Measurements from ENCODE around the gene GNAI3.

GNAI3 gene

DNA sequence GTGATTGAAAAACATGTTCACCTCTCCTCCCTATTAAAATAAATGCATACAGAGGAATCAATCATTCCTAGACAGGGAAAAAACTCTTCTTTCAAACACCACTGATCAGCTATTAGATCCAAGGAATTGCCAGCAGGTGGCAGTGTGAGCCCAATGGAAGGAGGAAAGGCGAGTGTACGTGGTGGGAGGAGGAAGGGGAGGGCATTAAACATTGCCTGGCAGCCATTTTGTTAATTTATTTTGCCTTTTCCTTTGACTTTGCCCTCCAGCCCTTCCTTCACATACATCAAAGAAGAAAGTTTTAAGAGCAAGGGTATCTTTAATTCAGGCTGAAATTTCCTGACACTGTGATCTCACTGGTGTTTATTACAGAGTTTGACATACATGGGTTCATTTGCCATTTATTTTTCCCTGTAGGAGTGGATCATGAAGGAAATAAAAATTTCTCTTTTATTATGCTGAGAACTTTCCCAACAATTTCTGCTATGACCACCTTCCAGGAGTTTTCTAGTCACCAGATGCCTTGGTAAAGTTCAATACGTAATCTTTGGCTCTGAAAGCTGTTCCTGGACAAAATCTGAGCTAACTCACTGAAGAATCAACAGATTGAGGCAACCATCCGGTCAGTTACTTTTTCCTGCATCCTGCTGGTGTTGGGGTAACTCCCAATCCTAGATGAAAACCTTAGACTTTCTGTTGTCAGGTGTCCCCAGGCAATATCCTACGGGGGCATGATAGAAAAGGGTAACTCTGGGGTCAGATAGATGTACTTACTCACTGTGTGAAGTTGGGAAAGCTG, 1.9 kb upstream of the GNAI3 start:
- DNase-seq: peak; percentile 89

DNA sequence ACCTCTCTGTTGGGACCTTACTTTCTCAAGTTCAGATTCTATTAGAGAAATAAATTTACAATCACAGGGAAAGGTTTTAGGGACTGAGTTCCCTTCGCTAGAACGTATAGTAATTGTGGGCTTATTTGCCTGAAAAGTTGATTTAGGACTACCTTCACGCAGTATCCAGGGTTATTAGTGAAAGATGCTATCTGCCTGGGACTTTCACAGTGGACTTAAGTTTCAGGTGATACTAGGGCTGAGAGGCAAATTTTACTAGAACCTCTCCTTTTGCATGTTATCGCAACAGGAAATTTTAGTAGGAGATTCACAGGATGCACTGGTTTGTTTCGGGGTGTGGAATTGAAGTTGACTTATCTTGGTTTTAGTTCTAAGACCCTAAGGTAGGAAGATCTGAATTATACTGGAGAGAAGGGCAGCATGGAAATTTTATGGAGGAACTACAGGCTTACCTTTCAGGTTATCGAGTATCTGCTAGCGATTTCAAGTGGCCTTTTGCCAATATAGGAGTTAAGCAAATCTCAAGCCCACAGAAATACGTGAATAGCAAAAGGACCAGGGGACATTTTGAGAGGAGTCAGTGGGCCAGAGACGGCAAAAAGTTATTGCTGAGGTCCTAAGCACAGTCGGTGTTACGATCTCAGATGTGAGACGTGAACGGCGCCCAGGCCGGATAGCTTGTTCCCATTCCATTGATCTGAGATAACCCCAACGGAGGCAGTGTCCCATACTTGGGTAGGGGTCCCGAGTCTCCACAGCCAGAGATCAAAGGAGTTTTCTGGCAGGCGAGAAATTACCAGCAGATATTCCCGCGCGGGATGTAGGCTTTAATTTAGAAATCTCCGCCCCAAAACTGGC, 723 bp upstream of the GNAI3 start:
- no peak for DNase-seq

DNA sequence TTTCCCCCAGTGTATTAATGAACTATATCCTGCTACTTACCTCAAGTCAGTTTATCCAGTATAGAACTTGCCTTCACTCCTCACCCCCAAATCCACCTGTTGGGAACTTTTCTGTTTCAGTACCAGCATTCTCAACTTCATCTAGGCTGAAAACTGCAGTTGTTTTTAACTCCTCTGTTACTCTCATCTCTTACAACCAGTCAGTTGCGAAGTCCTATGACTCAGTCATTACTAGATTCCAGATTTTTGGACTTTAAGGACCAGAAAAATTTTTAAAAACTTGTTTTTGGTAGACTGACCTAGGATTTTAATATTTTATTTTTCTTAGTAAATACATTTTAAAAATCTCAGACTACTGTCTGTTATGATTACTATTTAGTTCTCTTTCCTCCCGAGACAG, 8.1 kb downstream of the GNAI3 start:
- DNase-seq: no peak

DNA sequence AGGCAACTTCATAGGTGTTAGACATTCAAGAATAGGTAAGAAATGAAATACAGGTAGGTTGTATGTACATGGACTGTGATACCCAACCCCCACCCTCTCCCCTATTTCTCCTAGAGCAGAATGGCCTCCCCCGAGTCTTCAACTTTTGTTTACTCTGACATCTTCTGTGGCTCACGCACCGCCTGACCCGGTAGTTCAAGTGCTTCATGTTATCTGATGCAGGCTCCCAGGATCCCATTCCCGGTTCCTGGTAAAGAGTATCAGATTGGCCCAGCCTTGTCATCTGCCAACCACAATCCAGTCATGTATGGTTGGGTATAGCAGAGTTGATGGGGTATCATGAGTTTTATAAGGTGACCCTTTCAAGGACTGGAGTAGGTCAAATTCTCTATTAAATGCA, 9.1 kb downstream of the GNAI3 start:
- no peak for DNase-seq

DNA sequence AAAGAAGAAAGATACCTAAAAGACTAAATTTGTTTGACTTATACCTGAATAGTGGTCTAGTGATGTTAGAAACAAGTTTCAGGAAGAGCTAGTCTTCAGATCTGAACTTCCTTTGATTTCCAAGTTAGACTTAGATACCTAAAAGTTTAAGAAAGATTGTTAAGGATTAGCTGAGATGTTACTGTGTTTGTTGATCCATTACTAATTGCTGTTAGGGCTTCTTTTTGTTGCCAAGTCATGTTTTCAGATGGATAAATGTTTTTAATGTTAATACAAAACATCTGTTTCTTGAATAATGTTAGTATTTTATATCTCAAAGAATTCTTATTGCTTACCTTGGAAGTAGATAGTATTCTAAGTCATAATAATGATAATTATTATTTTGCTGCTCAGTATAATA, 11.6 kb downstream of the GNAI3 start:
- no peak for DNase-seq

DNA sequence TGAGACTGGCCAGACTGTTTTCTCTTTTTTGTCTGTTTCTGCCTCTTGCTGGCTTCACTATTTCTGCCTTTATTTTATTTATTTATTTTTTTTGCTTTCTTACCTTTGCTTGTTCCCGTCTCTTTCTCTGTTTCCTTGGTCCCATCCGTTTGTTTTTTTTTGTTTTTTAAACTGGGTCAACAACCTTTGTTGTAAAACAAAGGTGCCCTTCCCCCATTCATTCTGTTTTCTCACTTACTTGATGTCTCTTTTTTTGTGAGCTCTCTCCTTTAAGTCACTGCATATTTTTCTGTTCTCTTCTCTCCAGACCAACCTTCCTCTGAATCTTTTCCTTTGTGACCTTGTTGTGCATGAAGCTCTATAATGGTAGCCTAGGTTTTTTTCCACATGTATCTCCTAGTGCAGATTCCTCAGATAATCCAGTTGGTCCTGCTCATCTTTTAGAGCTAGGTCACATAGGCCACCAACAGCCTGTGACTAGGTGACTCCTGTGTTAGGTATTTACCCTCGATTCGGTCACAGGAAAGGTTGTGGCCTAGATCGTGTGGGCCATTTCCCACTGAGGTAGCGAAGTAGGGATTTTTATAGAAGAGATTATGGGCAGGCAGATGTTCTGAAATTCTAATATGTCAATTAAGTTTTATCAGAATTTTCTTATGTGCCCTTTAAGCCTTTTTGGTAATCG, 15.9 kb downstream of the GNAI3 start:
- DNase-seq: no peak

DNA sequence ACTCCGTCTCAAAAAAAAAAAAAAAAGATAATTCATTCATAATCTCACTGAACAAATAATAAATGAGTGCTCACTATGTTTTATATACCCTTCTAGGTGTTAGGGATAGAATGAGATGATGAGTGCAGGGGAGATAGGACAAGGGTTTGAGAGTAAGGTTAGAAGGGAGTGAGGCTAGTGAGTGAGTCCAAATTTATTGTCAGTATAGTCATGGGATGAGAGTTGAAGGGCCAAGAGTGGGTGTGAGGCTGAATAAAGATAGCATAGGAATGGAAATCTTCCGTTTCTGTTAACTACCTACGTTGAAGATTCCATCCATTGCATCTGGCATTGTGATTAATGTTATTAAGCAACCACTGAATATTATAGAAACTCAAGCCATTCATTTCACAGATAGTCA, 16.8 kb downstream of the GNAI3 start:
- DNase-seq: no peak

DNA sequence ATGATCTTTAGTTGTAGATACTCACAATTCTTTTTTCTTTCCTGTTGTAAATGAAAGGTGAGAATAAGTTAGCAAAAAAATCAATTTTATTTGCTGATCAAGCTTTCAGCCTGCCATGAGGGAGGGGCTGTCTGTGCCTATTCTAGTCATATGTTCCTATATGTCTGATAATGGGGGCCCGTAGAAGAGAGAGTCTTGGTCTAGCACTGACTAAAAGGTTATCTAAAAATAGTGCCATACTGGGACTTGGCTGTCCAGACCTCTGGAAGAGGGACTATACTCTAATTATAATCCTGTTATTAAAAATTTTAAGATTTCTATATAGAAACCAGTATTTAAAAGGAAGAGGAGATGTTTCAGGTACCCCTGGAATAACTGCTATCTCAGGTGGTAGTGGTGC, 18.6 kb downstream of the GNAI3 start:
- DNase-seq: no peak

DNA sequence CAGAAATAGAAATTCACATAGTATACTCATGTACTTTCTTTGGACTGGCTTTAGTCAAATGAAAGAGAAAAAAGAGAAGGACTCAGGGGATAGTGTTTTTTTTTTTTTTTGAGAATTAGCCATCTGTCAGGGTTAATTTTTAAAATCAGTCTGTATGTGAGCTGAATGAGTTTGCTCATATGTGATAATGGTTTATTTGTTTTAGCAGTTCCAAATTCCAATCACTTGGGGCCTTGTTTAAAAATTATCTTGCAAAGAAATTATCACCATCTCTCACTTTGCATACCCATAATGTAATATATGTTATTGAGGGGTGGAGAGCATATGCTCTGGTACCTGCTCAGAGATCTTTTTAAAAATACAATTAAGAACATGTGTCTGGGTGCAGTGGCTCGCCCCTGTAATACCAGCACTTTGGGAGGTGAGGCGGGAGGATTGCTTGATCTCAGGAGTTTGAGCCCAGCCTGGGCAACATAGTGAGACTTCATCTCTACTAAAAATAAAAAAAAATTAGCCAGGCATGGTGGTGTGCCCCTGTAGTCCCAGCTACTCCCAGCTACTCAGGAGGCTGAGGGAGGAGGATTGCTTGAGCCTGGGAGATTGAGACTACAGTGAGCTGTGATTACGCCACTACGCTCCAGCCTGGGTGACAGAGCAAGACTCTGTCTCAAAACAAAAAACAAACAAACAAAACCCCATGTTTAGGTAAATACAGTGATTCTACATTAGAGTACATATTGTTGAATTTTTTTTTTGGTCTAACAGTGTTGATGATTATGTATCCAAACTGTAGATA, 19.7 kb downstream of the GNAI3 start:
- peak; percentile 44 for DNase-seq

DNA sequence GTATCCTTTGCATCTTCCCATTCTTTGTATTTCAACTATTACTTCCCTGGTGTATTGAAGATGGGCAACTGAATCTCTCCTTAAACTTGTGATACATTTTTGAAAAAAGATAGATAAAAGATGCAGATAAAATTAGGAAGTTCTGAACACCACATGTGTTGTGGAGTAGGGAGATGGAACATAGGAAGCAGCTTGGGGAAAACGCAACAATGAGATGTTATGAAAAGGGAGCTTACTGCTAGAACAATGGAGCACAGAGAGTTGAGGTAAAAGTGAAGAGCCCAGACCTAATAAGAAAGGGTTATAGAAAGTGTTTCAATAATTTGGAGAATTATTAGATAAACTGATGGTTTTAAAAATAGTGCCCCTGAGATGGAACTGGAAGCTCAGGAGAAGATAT, 20.9 kb downstream of the GNAI3 start:
- DNase-seq: no peak

DNA sequence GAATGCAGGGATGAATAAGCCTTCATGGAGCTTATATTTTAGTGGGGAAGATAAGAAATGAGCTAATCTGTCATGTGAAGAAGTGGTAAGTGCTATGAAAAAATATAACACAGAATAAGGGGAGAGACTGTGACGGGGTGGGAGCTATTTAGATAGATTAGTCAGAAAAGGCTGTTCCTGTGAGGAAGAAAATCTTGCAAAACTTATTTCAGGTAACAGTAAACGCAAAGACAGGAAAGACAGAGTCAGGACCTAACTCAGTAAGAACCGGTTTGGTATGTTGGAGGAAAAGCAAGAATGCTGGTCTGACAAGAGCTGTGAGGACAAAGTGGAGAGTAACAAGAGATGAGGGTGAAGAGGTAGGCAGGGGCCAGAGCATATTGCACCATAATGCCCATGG, 22.0 kb downstream of the GNAI3 start:
- DNase-seq: no peak

DNA sequence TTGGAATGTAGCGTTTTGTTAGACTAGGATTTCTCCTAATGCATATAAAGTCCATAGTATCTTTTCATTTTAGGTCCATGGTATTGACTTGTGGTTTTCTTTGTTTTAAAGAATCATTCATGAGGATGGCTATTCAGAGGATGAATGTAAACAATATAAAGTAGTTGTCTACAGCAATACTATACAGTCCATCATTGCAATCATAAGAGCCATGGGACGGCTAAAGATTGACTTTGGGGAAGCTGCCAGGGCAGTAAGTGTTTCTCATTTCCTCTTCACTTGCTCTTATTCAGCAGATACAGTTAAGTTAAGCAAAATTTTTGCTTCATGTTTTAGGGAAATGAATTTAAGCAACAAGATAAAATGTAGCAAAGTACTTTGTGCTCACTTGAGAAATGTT, 25.4 kb downstream of the GNAI3 start:
- DNase-seq: no peak

DNA sequence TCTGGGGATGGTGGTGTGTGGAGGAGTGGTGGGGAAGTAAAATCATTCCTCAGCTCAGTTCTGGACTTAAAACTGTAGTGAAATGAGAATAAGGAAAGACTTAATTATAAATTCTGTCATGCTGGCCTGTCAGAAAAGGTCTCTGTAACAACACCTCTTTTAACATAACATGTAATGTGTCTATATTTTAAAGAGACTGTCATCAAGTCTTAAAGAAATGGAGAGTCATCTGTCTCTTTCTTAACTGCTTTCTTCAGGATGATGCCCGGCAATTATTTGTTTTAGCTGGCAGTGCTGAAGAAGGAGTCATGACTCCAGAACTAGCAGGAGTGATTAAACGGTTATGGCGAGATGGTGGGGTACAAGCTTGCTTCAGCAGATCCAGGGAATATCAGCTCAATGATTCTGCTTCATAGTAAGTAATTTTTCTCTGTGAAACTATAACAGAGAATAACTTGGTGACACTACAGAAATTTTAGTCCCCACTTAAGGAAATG, 30.6 kb downstream of the GNAI3 start:
- no peak for DNase-seq

DNA sequence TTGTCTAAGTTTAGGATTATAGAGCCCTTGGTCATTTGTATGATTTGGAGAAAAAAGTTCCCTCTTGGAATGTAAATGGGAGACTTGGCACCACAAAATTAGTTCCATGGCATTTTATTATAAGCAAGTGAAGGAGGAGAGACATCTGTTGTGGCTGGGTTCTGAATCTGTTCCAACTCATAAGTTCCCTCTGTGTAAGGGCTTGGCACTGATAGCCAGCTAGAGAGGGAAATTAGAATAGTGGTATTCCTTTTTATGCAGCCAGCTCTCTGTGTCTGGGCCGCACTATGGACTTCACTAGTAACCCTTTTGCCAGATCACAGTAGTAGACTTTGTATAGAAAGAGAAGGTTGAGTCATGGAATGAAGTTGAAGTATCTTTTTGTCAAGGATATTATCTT, 31.1 kb downstream of the GNAI3 start:
- peak; percentile 72 for DNase-seq

DNA sequence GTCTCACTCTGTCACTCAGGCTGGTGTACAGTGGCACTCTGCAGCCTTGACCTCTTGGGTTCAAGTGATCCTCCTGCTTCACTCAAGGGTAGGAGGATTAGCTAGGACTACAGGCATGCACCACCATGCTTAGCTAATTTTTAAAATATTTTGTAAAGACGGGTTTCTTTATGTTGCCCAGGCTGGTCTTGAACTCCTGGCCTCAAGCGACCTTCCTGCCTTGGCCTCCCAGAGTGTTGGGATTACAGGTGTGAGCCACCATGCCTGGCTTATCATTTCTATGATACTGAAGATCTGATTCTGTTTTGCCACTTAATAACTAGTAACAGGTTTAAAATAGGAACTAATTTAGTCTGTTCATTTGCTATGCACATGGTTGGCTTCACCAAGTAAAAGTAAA, 33.6 kb downstream of the GNAI3 start:
- no peak for DNase-seq

DNA sequence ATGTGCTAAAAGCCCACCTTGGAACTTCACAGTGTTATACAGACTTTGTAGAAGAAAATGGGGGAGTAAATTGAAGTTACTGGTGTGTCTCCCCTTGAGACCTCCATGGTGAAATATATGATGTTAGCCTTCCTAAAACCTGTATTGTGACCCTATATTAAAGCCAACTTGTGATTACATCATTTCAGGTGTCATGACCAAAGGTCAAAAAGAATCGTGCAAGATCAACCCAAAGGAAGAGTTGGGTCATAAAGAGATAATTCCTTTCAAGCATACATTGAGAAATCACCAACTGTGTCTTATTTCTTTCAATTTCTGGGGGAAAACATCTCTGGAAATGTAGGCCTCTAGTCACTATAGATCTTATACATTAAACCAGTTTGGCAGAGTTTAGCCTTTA, 36.4 kb downstream of the GNAI3 start:
- no peak for DNase-seq

DNA sequence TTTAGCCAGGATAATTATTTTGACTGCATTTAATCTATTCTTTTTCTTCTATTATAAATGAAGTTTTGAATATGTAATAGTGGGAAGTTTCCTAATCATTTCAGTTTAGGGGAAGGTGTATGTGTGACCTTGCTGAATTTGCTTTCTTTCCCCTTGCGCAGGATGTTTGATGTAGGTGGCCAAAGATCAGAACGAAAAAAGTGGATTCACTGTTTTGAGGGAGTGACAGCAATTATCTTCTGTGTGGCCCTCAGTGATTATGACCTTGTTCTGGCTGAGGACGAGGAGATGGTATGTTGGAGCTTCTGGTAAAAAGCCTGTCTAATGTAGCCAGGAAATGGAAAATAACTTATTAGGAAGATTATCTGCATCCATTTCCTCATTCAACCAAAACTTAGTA, 37.6 kb downstream of the GNAI3 start:
- no peak for DNase-seq

DNA sequence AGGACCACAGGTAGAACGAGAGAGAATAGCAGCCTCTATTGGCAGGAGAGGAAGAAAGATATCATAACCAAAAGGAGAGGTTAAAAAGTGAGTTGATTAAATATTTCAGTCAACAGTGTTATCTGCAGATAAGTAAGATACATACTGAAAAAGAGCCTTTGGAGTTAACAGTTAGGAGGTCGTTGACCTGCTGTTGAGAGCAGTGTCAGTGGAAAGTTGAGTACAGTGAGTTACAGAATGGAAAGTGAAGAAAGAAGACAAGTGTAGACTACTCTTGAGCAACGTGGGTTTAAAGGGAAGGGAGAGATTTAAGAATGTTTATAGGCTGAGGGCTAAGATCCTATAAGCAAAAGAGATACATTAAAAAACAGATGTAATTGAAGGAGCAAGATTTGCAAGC, 40.8 kb downstream of the GNAI3 start:
- no peak for DNase-seq

DNA sequence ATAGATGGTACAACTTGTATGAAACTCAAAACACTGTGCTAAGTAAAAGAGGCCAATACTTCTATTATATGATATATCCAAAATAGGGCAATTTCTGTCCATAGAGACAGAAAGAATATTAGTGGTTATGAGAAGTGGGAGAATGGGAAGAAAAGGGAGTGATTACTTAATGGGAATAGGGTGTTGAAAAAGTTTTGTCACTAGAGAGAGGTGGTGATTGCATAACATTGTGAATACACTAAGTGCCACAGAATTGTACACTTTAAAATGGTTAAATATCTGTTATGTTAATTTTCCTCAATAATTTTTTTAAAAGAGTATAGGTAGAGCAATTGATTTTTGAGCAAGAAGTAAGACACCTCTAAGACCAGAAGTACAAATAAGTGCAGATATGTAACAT, 41.3 kb downstream of the GNAI3 start:
- DNase-seq: no peak

DNA sequence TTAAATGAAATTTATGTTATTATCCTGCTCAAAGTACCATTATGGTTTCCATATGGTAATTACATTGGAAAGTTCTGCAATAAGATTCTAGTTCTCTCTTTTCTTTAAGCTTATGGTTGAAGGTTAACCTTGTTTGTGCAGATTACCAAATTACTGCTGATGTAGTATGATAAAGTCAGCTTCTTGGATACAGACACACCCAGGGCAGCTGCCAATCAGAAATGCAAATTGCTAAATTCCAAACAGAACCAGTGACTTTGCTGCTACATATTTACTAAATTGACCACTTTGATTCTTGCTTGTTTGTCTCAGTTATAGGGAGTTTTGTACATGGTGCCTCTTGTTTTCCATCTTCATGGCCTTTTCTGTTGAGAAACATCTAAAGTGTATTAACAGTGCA, 44.5 kb downstream of the GNAI3 start:
- DNase-seq: no peak

DNA sequence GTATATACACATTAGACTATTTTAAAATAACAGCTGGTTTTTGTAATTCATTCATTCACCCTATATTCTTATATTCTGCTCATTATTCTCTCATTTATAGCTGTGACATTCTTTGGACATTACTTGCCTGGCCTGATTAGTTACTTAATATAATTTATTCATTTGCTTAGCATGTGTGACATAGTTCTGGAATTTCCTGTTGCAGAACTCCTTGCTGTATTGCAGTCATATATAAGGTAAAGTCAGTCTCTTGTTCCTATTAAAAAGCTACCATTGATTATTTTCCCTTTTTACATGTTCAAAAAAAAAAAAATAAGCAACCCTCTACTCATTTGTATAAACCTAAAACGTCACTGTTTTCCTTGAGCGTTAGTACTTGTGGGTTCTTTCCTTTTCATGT, 47.1 kb downstream of the GNAI3 start:
- DNase-seq: no peak

DNA sequence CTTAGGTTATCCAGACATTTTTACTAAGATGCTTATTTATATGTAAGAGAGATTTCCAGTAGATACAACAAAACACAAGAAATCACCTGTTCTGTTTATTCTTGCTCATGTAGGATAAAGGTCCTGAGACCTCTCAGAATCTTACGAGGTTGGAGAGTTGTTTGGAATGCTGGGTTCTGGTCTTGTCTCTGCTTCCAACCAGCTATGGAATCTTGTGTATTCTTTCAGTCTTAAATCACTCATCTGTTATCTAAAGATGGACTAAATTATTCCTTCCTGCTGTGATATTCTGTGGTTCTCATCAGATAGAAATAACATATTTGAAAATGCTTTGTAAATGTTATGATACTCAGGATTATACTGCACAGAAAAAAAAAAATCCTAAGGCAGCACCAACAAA, 49.7 kb downstream of the GNAI3 start:
- no peak for DNase-seq

DNA sequence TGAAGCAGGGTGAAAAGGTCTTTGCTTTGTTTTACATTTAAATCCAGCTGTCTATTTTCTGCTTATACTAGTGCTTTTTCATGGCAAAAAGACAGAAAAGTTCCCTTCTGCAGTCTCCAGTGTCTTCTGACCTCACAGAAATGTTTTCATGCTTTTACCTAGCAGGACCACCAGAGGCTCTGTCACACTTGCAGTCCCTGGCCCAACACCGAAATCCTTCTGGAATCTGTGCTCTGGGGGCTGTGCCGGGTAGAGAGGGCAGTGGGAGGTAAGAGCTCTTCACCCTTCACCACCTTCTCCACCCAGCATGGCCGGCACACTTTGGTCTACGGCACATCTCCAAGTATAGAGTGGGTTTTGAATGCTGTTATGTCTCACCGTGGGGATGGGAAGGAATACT, 50.2 kb downstream of the GNAI3 start:
- no peak for DNase-seq

Measured in NCI-H1694 treated with DMSO at 0.1 percent for 48 hours (cell line).